ENCODE data around the gene MINDY3.

DNA sequence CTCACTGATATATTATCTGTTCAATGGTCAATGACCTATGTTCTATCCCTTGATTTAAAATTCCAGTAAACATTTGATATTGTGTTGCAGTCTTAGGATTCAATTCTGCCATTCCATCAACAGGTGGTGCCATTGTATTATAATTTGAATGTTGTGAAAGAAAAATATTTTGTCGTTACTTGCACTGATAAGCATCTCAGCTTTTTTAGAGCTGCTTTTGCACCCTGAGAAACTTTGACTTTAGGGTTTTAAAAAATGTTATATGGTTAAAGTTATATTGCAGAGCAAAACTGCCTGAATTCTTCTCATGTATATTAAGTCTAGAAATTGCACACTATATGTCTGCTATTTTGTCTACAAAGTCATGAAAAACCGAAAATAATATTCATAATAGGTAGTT lies 18.8 kb upstream of the MINDY3 start:
- TF ChIP-seq CTCF (optimal IDR thresholded peaks at IDR 0.05 in 1 of 3, IDR thresholded peaks at IDR 0.05 in 1 of 3, conservative IDR thresholded peaks at IDR 0.05 in 1 of 3; ENCODE audit: extremely low read depth in 1 of 3, insufficient read depth in 2 of 3, low read length in 3 of 3) (peak in 2 of 3 experiments; percentile 45 to 56), EZH2 (IDR thresholded peaks at IDR 0.05; ENCODE audit: low read length) (no peak)

Measured in keratinocyte (primary cell).